HFFc6 (cell line): ENCODE measurements around the gene ZNF429. TPM values are rescaled to one million over a fixed set of nuclear protein-coding genes. Genes with fewer than 3 reads are reported as not detected.

Experiments
- DNase-seq: peaks from one replicate; pipeline ENCODE4 v3.0.0-alpha.2; 2018
- H3K27ac Mint-ChIP-seq: 2 replicates; pipeline ENCODE4 v1.8.0; 2020; ENCODE audit warnings: mild to moderate bottlenecking, mixed read lengths
- H3K27me3 Mint-ChIP-seq: 2 replicates; pipeline ENCODE4 v1.8.0; 2021; ENCODE audit warnings: mild to moderate bottlenecking, moderate library complexity, mixed read lengths; ENCODE audit not compliant: insufficient read depth
- H3K36me3 Mint-ChIP-seq: 2 replicates; pipeline ENCODE4 v1.8.0; 2021; ENCODE audit warnings: low read depth, mixed read lengths
- H3K4me1 Mint-ChIP-seq: 2 replicates; pipeline ENCODE4 v1.8.0; 2020; ENCODE audit warnings: low read depth, mixed read lengths
- H3K4me3 Mint-ChIP-seq: 2 replicates; pipeline ENCODE4 v1.8.0; 2020; ENCODE audit warnings: mild to moderate bottlenecking, moderate library complexity, mixed read lengths
- H3K9me3 Mint-ChIP-seq: 2 replicates; pipeline ENCODE4 v1.8.0; 2020; ENCODE audit warnings: mild to moderate bottlenecking, mixed read lengths
- total RNA-seq, 6 experiments: library from RNA; stranded (reverse); fragmentation: NEBNext Ultra II Directional; extraction: Animal tissue kit (Norgen Biotek cat#: 25700); gene quantifications; 2 replicates in 1 of 6; 3 replicates in 5 of 6; pipeline ENCODE4 v1.2.3, GENCODE V29; 2021
- TF ChIP-seq, protein P1 (sequence below): fragments of 200-600 bp; sonication (generic); IDR thresholded peaks from 2 replicates; pipeline ENCODE4 v1.5.0; 2021; ENCODE audit warnings: antibody characterized with exemption, mild to moderate bottlenecking

The ZNF429 gene
- total RNA-seq, 6 experiments from 2014 or later = 5.4 to 7.6 (median 6.7) TPM

DNA sequence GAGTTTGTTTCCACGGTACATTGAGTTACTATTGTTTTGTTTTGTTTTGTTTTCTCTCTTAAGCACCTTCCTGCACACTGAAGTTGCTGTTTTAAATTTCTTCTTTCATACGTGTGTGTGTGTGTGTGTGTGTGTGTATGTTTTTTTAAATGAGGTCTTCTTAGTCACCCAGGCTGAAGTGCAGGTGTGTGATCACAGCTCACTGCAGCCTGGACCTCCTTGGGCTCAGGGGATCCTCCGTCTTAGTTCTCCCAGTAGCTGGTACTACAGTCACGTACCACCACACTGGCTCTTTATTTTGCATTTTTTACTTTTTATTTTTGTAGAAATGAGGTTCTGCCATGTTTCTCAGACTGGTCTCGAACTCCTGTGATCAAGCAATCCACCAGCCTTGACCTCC, 20.8 kb upstream of the ZNF429 start:
- DNase-seq = no peak
- H3K4me3 Mint-ChIP-seq = no peak overlapping the region
- no peaks in the 10 kb centered on the region; the same call in 1 of the 2 replicates for H3K4me1 Mint-ChIP-seq
- H3K36me3 Mint-ChIP-seq = peaks cover 19% of the 10 kb centered on the region
- no peaks in the 10 kb centered on the region for H3K27me3 Mint-ChIP-seq
- TF ChIP-seq, protein P1, sequence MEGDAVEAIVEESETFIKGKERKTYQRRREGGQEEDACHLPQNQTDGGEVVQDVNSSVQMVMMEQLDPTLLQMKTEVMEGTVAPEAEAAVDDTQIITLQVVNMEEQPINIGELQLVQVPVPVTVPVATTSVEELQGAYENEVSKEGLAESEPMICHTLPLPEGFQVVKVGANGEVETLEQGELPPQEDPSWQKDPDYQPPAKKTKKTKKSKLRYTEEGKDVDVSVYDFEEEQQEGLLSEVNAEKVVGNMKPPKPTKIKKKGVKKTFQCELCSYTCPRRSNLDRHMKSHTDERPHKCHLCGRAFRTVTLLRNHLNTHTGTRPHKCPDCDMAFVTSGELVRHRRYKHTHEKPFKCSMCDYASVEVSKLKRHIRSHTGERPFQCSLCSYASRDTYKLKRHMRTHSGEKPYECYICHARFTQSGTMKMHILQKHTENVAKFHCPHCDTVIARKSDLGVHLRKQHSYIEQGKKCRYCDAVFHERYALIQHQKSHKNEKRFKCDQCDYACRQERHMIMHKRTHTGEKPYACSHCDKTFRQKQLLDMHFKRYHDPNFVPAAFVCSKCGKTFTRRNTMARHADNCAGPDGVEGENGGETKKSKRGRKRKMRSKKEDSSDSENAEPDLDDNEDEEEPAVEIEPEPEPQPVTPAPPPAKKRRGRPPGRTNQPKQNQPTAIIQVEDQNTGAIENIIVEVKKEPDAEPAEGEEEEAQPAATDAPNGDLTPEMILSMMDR = no peak
- peaks cover 33% of the 10 kb centered on the region for H3K9me3 Mint-ChIP-seq
- no peak overlapping the region for H3K27ac Mint-ChIP-seq

DNA sequence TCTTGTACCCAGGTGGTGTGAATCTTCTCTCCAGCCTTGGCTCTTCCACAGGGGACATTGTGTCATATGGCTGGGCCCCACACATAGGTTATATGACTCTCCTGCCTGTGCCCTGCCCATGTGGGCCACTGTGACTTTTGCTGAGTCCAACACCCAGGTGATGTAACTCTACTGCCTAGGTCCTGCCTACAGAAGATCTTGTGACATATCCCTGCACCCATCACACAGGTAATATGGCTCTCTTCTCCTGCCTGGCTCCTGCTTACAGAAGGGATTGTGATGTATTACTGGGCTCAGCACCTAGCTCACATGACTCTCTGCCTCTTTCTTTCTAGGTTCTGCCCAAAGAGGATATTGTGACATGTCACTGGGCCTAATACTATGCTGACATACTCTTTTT, 19.5 kb upstream of the ZNF429 start:
- no peak for DNase-seq
- H3K4me1 Mint-ChIP-seq = no peaks in the 10 kb centered on the region; the same call in 1 of the 2 replicates
- H3K9me3 Mint-ChIP-seq = peaks cover 33% of the 10 kb centered on the region
- H3K4me3 Mint-ChIP-seq = no peak overlapping the region
- no peaks in the 10 kb centered on the region for H3K27me3 Mint-ChIP-seq
- TF ChIP-seq, protein P1 = no peak
- no peak overlapping the region for H3K27ac Mint-ChIP-seq
- peaks cover 25% of the 10 kb centered on the region for H3K36me3 Mint-ChIP-seq

DNA sequence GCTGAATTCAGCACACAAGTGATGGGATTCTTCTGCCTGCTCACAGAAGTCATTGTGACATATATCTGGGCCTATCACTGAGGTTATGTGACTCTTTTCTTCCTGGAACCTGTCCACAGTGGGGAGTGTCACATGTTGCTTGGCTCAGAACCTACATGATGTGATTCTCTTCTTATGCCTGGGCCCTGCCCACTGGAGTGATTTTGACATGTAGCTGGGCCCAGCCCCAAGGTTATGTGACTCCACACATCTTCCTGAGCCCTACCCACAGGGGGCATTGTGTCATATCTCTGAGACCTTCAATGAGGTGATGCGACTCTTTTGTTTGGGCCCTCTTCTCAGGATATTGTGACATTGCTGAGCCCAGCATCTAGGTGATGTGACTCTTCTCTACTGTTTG, 17.4 kb upstream of the ZNF429 start:
- peaks cover 26% of the 10 kb centered on the region for H3K36me3 Mint-ChIP-seq

DNA sequence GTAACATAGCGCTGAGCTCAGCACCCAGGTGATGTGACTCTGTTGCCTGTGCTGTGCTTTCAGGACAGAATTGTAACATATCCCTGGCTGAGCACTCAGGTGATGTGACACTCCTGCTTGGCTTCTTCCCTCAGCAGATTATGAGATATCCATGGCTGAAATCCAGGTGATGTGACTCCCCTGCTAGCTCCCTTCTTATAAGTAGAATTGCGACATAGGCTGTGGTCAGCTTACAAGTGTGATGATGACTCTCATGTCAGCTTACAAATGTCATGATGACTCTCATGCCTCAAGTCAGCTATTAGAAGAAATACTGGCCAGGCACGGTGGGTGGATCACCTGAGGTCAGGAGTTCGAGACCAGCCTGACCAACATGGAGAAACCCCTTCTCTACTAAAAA, 14.3 kb upstream of the ZNF429 start:
- no peaks in the 10 kb centered on the region for H3K4me1 Mint-ChIP-seq
- no peaks in the 10 kb centered on the region for H3K27me3 Mint-ChIP-seq
- no peak overlapping the region for H3K27ac Mint-ChIP-seq
- H3K9me3 Mint-ChIP-seq = peaks cover 29% of the 10 kb centered on the region
- no peak for DNase-seq
- peaks cover 33% of the 10 kb centered on the region for H3K36me3 Mint-ChIP-seq
- TF ChIP-seq, protein P1 = no peak
- H3K4me3 Mint-ChIP-seq = no peak overlapping the region

More for the DNA sequence above, 17.4 kb upstream of the ZNF429 start:
- TF ChIP-seq, protein P1 = no peak
- Mint-ChIP-seq H3K9me3 (peaks cover 34% of the 10 kb centered on the region), H3K27ac (no peak overlapping the region), H3K4me1 (no peaks in the 10 kb centered on the region), H3K4me3 (no peak overlapping the region), H3K27me3 (no peaks in the 10 kb centered on the region)
- no peak for DNase-seq

DNA sequence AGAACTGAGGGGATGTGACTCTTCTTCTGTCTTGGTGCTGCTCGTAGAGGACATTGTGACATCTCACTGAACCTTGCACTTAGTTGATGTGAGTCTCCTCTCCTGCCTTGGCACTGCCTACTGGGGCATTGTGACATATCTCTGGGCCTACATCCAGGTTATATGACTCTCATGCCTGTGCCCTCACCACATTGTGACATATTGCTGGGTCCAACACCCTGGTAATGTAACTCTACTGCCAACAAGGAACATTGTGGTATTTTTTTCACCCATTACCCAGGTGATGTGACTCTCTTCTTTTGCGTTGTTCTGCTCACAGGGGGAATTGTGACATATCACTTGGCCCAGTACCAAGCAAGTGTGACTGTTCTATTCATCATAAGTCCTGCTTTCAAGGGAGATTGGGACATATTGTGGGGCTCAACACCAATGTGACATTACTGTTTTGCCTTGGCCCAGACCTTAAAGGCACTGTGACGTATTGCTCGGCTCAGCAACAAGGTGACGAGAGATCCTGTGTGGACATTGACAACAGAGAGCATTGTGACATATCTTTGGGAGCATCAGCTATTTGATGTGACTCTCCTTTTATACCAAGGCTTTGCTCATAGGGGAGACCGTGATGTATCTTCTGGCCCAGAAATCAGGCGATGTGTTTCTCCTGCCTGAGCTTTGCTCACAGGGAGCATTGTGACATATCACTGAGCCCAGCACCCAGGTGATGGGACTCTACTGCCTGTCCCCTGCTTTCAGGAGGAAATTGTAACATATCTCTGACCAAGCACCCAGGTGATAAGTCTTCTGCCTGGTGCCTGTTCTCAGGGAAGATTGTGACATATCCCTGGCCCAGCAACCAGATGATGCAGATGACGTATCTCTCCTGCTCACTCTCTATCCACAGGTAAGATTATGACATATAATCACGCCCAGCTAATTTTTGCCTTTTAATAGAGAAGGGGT, 12.2 kb upstream of the ZNF429 start:
- peaks cover 34% of the 10 kb centered on the region for H3K9me3 Mint-ChIP-seq
- TF ChIP-seq, protein P1 = no peak
- no peak overlapping the region for H3K27ac Mint-ChIP-seq
- no peaks in the 10 kb centered on the region for H3K27me3 Mint-ChIP-seq
- no peak overlapping the region for H3K4me3 Mint-ChIP-seq
- H3K36me3 Mint-ChIP-seq = peaks cover 30% of the 10 kb centered on the region
- no peak for DNase-seq
- no peaks in the 10 kb centered on the region for H3K4me1 Mint-ChIP-seq
